ENCODE measurements around the gene AP5S1. TPM values are rescaled to one million over a fixed set of nuclear protein-coding genes. Genes with fewer than 3 reads are reported as not detected.

Gene AP5S1
- total RNA-seq, 2 donors from 2014 or later: 14.6 to 17.3 TPM

DNA sequence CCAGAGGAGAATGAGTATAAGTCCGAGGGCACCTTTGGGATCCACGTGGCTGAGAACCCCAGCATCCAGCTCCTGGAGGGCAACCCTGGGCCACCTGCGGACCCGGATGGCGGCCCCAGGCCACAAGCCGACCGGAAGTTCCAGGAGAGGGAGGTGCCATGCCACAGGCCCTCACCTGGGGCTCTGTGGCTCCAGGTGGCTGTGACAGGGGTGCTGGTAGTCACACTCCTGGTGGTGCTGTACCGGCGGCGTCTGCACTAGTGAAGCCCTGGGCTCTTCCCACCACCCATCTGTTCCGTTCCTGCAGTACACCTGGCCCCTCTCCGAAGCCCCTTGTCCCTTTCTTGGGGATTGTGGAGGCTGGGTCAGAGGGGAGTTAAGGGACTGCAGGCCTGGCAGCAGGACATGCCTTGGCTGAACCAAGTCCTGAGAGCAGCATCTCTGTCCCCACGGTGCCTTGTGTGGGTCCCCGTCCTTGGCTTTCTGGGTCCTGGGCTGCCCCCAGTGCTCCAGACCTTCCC, 45.6 kb downstream of the AP5S1 start:
- Histone ChIP-seq H3K36me3 (peaks cover 69% of the 10 kb centered on the region), H3K27ac (no peak overlapping the region), H3K4me1 (peaks cover 0 to 4% of the 10 kb centered on the region in 2 donors), H3K27me3 (no peaks in the 10 kb centered on the region), H3K4me3 (no peak overlapping the region), H3K9me3 (no peaks in the 10 kb centered on the region)
- TF ChIP-seq, protein P1, sequence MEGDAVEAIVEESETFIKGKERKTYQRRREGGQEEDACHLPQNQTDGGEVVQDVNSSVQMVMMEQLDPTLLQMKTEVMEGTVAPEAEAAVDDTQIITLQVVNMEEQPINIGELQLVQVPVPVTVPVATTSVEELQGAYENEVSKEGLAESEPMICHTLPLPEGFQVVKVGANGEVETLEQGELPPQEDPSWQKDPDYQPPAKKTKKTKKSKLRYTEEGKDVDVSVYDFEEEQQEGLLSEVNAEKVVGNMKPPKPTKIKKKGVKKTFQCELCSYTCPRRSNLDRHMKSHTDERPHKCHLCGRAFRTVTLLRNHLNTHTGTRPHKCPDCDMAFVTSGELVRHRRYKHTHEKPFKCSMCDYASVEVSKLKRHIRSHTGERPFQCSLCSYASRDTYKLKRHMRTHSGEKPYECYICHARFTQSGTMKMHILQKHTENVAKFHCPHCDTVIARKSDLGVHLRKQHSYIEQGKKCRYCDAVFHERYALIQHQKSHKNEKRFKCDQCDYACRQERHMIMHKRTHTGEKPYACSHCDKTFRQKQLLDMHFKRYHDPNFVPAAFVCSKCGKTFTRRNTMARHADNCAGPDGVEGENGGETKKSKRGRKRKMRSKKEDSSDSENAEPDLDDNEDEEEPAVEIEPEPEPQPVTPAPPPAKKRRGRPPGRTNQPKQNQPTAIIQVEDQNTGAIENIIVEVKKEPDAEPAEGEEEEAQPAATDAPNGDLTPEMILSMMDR (IDR thresholded peaks at IDR 0.05): no peak
- no peak for DNase-seq (ENCODE audit: low spot score)

DNA sequence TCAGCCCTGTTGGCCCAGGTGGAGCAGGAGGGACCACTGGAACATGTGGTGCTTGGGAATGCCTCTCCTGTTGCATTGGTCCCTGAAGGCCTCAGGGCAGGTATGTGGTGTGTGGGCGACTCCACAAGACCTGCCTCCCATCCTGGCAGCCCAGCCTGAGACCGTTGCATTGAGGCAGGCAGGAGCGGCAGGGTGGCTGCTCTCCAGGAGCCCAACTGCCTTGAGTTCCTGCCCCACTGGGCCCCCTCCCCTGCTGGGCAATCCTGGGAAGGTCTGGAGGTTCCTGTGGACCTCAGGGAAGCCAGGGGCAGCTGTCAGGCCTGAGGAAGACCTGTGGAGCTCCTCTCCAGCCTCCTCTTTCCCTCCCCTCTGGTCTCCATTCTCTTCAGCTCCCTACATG, 46.1 kb downstream of the AP5S1 start:
- H3K4me3 ChIP-seq: no peak overlapping the region
- peaks cover 64% of the 10 kb centered on the region for H3K36me3 ChIP-seq

DNA sequence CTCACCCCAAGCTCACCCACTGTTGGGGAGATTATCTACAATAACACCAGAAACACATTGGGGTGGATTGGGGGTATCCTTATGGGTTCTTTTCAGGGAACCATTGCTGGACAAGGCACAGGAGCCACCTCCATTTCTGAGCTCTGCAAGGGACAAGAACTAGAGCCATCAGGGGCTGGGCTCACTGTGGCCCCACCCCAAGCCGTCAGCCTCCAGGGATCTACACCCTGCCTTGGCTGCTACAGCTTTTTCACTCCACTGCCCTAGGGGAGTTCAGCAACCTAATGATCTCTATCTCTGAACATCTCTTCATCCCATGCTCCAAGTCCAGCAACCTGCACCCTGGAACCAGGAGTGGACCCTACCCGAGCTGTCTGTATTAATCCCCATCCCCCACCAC, 47.5 kb downstream of the AP5S1 start:
- Histone ChIP-seq H3K27ac (no peak overlapping the region), H3K4me1 (peaks cover 0 to 7% of the 10 kb centered on the region in 2 donors), H3K4me3 (no peak overlapping the region), H3K36me3 (peaks cover 50% of the 10 kb centered on the region), H3K27me3 (no peaks in the 10 kb centered on the region), H3K9me3 (no peaks in the 10 kb centered on the region)
- TF ChIP-seq, protein P1 (IDR thresholded peaks at IDR 0.05): no peak
- no peak for DNase-seq (ENCODE audit: low spot score)

More for the DNA sequence above, 46.1 kb downstream of the AP5S1 start:
- Histone ChIP-seq H3K9me3 (no peaks in the 10 kb centered on the region), H3K27me3 (no peaks in the 10 kb centered on the region), H3K27ac (no peak overlapping the region), H3K4me1 (peaks cover 0 to 7% of the 10 kb centered on the region in 2 donors)
- DNase-seq (ENCODE audit: low spot score): no peak
- TF ChIP-seq, protein P1 (IDR thresholded peaks at IDR 0.05): no peak

DNA sequence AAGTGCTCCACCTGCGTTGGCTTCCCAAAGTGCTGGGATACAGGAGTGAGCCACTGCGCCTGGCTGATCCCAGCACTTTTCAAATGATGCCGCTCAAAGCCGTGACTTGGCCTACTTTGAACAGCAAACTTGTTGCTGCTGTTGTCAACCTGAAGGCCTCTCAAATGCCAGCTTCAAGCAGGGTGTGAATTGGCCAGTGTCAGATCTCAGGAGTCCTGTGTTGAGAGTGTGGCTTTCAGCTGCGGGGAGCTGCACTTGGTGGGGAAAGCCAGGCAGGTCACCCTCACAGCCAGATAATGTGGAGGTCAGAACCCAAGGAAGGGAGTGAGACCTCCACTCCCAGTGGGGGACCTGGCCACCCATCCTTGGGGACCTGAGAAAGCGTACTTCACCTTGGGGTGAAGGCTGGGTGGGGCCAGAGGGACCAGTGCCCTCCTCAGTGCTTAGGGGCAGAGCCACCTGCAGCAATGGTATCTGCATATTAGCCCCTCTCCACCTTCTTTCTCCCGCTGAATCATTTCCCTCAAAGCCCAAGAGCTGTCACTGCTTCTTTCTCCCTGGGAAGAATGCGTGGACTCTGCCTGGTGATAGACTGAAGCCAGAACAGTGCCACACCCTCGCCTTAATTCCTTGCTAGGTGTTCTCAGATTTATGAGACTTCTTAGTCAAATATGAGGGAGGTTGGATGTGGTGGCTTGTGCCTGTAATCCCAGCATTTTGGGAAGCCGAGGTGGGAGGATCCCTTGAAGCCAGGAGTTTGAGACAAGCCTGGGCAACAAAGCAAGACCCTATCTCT, 49.7 kb downstream of the AP5S1 start:
- TF ChIP-seq, protein P1 (IDR thresholded peaks at IDR 0.05): no peak
- Histone ChIP-seq H3K4me1 (peaks cover 0 to 14% of the 10 kb centered on the region in 2 donors), H3K27me3 (no peaks in the 10 kb centered on the region), H3K27ac (no peak overlapping the region), H3K9me3 (no peaks in the 10 kb centered on the region), H3K4me3 (no peak overlapping the region), H3K36me3 (peaks cover 37% of the 10 kb centered on the region)
- DNase-seq (ENCODE audit: low spot score): no peak

DNA sequence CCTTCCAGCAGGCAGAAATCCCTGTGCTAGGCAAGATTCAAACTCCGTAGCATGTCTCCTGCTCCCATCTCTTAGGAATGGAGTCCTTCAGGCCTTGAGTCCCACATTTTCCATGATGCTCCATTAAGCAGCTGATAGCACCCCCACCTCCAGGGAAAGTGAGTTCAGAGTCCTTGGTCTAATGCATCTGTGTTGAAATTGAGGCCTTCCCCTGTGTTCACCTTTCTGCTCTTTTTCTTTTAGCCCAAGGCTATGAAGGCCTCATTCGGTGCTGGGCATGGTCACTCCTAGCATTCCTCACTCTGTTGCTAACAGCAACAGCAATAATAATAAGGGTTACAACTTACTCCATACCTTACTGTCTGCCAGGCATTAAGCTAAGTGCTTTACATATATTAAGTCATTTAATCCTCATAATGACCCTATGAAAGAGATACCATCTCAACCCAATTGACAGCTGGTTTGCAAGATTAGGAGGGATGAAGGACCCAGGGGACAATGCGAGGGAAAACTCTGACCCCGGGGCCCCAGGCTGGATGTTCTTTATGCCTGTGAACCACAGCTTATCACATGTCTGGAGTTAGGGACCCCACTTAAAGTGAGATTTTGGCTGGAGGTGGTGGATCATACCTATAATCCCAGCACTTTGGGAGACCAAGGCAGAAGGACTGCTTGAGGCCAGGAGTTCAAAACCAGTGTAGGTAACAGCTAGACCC, 51.4 kb downstream of the AP5S1 start:
- Histone ChIP-seq H3K27ac (no peak overlapping the region), H3K36me3 (peaks cover 20% of the 10 kb centered on the region)
- TF ChIP-seq, protein P1 (IDR thresholded peaks at IDR 0.05): no peak

More for the DNA sequence above, 51.4 kb downstream of the AP5S1 start:
- DNase-seq (ENCODE audit: low spot score): no peak
- no peaks in the 10 kb centered on the region for H3K9me3 ChIP-seq
- no peak overlapping the region for H3K4me3 ChIP-seq
- no peaks in the 10 kb centered on the region for H3K27me3 ChIP-seq
- H3K4me1 ChIP-seq: peaks cover 0 to 20% of the 10 kb centered on the region in 2 donors

Data from right atrium auricular region (tissue), 2 donors.